Stimulated activated CD4-positive, alpha-beta T cell treated with anti-CD3 and anti-CD28 coated beads, Interleukin-1b, Interleukin-23, amount 100 ng/mL, for 1 hour (primary cell): ENCODE measurements around the gene ACSM3.

ENCODE experiments used
- DNase-seq, 2 donors: peaks; one replicate each; pipeline ENCODE4 v3.0.0-alpha.2; 2020; ENCODE audit warnings: low read depth in 2 of 2

The ACSM3 gene

GRCh38 chr16:20806168-20807050 is 42.6 kb downstream of the ACSM3 start, which contains the start of the genes ERI2 and REXO5:
TSS of gene ERI2 (minus strand) at chr16:20806472. CDS start at chr16:20806430, 42 bp downstream.
TSS of gene REXO5 (plus strand) at chr16:20806527. CDS start at chr16:20806954, 427 bp downstream.
- DNase-seq: peak; percentile 10 to 50

- no peak for DNase-seq
Measured at GRCh38 chr16:20807862-20808261, 44.0 kb downstream of the ACSM3 start.

- no peak for DNase-seq
Measured at GRCh38 chr16:20811889-20812439, 48.1 kb downstream of the ACSM3 start.

GRCh38 chr16:20812510-20812909 is 48.7 kb downstream of the ACSM3 start:
- DNase-seq: no peak

- DNase-seq: no peak
Measured at GRCh38 chr16:20814784-20815183, 51.0 kb downstream of the ACSM3 start.

GRCh38 chr16:20818929-20819585 is 55.2 kb downstream of the ACSM3 start:
- DNase-seq: no peak

- DNase-seq: no peak
Measured at GRCh38 chr16:20821682-20822081, 57.9 kb downstream of the ACSM3 start.

GRCh38 chr16:20822521-20823325 is 58.9 kb downstream of the ACSM3 start:
- no peak for DNase-seq

GRCh38 chr16:20826039-20826566 is 62.3 kb downstream of the ACSM3 start:
- DNase-seq: no peak

- DNase-seq: no peak
Measured at GRCh38 chr16:20829536-20829935, 65.7 kb downstream of the ACSM3 start.

- DNase-seq: no peak
Measured at GRCh38 chr16:20830372-20830771, 66.6 kb downstream of the ACSM3 start.

- no peak for DNase-seq
Measured at GRCh38 chr16:20833086-20833485, 69.3 kb downstream of the ACSM3 start.

GRCh38 chr16:20838240-20838639 is 74.4 kb downstream of the ACSM3 start:
- no peak for DNase-seq

GRCh38 chr16:20839504-20839903 is 75.7 kb downstream of the ACSM3 start:
- DNase-seq: no peak

- no peak for DNase-seq
Measured at GRCh38 chr16:20844054-20844453, 80.2 kb downstream of the ACSM3 start.

- no peak for DNase-seq
Measured at GRCh38 chr16:20844588-20844987, 80.8 kb downstream of the ACSM3 start.

GRCh38 chr16:20846030-20846429 is 82.2 kb downstream of the ACSM3 start:
- DNase-seq: no peak

- no peak for DNase-seq
Measured at GRCh38 chr16:20846551-20846950, 82.7 kb downstream of the ACSM3 start.
